OCI-LY7 (cell line): ENCODE measurements around the gene ADARB2. TPM values are rescaled to one million over a fixed set of nuclear protein-coding genes. Genes with fewer than 3 reads are reported as not detected.

Experiments
- BruUV-seq: library from RNA; stranded (reverse); fragments of 400-500 nt; replicated peaks from 2 replicates; lab custom pipeline; 2021; lab: Mats Ljungman, UMichigan
- CTCF ChIA-PET: fragments of 300-600 bp; sonication (Branson Sonifier 250); formaldehyde crosslinking; loops from one replicate; lab custom pipeline; 2022; ENCODE audit warnings: antibody characterized with exemption; ENCODE audit not compliant: unreplicated experiment; lab: Charles Lee
- POLR2A ChIA-PET: fragments of 300-600 bp; sonication (Branson Sonifier 250); formaldehyde crosslinking; loops from one replicate; lab custom pipeline; 2022; ENCODE audit warnings: antibody characterized with exemption; lab: Charles Lee
- DNase-seq: peaks from one replicate; pipeline ENCODE4 v3.0.0-alpha.2; 2015; ENCODE audit warnings: low spot score
- H2AFZ ChIP-seq: fragments of 200-600 bp; sonication (generic), shearing (Covaris generic); 2 replicates; pipeline ENCODE4 v1.6.1; 2014; ENCODE audit warnings: mild to moderate bottlenecking, antibody characterized with exemption, low read length, moderate library complexity
- H3K27ac ChIP-seq: fragments of 200-600 bp; sonication (generic); 2 replicates; pipeline ENCODE4 v1.5.1; 2014; ENCODE audit warnings: mixed run types, low read depth, mild to moderate bottlenecking, moderate library complexity, low read length, inconsistent platforms; ENCODE audit not compliant: poor library complexity, severe bottlenecking
- H3K36me3 ChIP-seq: fragments of 200-600 bp; sonication (generic); 2 replicates; pipeline ENCODE4 v1.6.1; 2014; ENCODE audit warnings: mild to moderate bottlenecking, antibody characterized with exemption, low read length, moderate library complexity, mixed read lengths; ENCODE audit not compliant: insufficient read depth
- H3K4me1 ChIP-seq: fragments of 200-600 bp; sonication (generic); 2 replicates; pipeline ENCODE4 v1.5.1; 2014; ENCODE audit warnings: mild to moderate bottlenecking, low read length; ENCODE audit not compliant: insufficient read depth, poor library complexity, severe bottlenecking
- H3K4me2 ChIP-seq: fragments of 200-600 bp; sonication (generic); 2 replicates; pipeline ENCODE4 v1.6.1; 2014; ENCODE audit warnings: mild to moderate bottlenecking, low read length
- H3K4me3 ChIP-seq: fragments of 200-600 bp; sonication (generic); 2 replicates; pipeline ENCODE4 v1.5.1; 2014; ENCODE audit warnings: mild to moderate bottlenecking, low read depth, low read length; ENCODE audit not compliant: poor library complexity, severe bottlenecking
- H3K79me2 ChIP-seq: fragments of 200-600 bp; sonication (generic); 2 replicates; pipeline ENCODE4 v1.6.1; 2016; ENCODE audit warnings: low read depth, mild to moderate bottlenecking, low read length, moderate library complexity, mixed read lengths; ENCODE audit not compliant: insufficient read depth
- H3K9me2 ChIP-seq: fragments of 200-600 bp; sonication (generic); 2 replicates; pipeline ENCODE4 v1.6.1; 2016; ENCODE audit warnings: mild to moderate bottlenecking, low read length, mixed read lengths; ENCODE audit not compliant: insufficient read depth
- H3K9me3 ChIP-seq: fragments of 200-600 bp; sonication (generic); 2 replicates; pipeline ENCODE4 v1.6.1; 2014; ENCODE audit warnings: mild to moderate bottlenecking, mixed run types, low read length, mixed read lengths
- H4K20me1 ChIP-seq: fragments of 200-600 bp; sonication (generic); 2 replicates; pipeline ENCODE4 v1.6.1; 2014; ENCODE audit warnings: mild to moderate bottlenecking, antibody characterized with exemption, low read length, moderate library complexity, mixed read lengths; ENCODE audit not compliant: insufficient read depth
- EZH2phosphoT487 ChIP-seq: fragments of 200-600 bp; sonication (generic); IDR thresholded peaks from 2 replicates; pipeline ENCODE4 v1.6.1; 2018; ENCODE audit warnings: low read depth, borderline replicate concordance, mild to moderate bottlenecking, mixed run types, antibody characterized with exemption, low read length, moderate library complexity, mixed read lengths
- intact Hi-C: fragments of 100-400 bp; cut with micrococcal nuclease; formaldehyde crosslinking; loops from one replicate; pipeline ENCODE4 v1.10.0; 2022; ENCODE audit not compliant: unreplicated experiment
- total RNA-seq, 2 experiments: library from RNA; depleted of rRNA in 1 of 2; stranded (reverse); fragments of >200 nt in 1 of 2; shearing (Covaris generic) in 1 of 2; gene quantifications; 2 replicates each; pipeline ENCODE4 v1.2.3, GENCODE V29; 2014 to 2022
- TF ChIP-seq, protein P1 (sequence below): fragments of 200-600 bp; sonication (generic); conservative IDR thresholded peaks from 2 replicates; pipeline ENCODE4 v1.5.1; 2014; ENCODE audit warnings: mild to moderate bottlenecking, antibody characterized with exemption, low read length, moderate library complexity, mixed read lengths

ADARB2 gene
- total RNA-seq, 2 experiments from 2014 or later, result 0.03 TPM; not detected in 1

- Histone ChIP-seq H2AFZ (no peak overlapping the region), H3K27ac (no peak overlapping the region), H3K9me3 (no peaks in the 10 kb centered on the region), H3K4me1 (peaks cover 9% of the 10 kb centered on the region), H3K9me2 (no peaks in the 10 kb centered on the region), H3K36me3 (no peaks in the 10 kb centered on the region), H3K79me2 (no peaks in the 10 kb centered on the region), H3K4me2 (peak overlapping the region; percentile 7; the same call in 1 of the 2 replicates), H3K4me3 (no peak overlapping the region), H4K20me1 (no peaks in the 10 kb centered on the region)
- DNase-seq, result peak; percentile 4
- POLR2A ChIA-PET, result no interaction called here
- intact Hi-C loops, result no loop called here
- TF ChIP-seq EZH2phosphoT487, result no peak
- TF ChIP-seq, protein P1, sequence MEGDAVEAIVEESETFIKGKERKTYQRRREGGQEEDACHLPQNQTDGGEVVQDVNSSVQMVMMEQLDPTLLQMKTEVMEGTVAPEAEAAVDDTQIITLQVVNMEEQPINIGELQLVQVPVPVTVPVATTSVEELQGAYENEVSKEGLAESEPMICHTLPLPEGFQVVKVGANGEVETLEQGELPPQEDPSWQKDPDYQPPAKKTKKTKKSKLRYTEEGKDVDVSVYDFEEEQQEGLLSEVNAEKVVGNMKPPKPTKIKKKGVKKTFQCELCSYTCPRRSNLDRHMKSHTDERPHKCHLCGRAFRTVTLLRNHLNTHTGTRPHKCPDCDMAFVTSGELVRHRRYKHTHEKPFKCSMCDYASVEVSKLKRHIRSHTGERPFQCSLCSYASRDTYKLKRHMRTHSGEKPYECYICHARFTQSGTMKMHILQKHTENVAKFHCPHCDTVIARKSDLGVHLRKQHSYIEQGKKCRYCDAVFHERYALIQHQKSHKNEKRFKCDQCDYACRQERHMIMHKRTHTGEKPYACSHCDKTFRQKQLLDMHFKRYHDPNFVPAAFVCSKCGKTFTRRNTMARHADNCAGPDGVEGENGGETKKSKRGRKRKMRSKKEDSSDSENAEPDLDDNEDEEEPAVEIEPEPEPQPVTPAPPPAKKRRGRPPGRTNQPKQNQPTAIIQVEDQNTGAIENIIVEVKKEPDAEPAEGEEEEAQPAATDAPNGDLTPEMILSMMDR, result no peak
- CTCF ChIA-PET, result no interaction called here
- BruUV-seq, result no TSS peak
These were observed 74.8 kb downstream of the ADARB2 start for GRCh38 chr10:1662438-1663025.

DNA sequence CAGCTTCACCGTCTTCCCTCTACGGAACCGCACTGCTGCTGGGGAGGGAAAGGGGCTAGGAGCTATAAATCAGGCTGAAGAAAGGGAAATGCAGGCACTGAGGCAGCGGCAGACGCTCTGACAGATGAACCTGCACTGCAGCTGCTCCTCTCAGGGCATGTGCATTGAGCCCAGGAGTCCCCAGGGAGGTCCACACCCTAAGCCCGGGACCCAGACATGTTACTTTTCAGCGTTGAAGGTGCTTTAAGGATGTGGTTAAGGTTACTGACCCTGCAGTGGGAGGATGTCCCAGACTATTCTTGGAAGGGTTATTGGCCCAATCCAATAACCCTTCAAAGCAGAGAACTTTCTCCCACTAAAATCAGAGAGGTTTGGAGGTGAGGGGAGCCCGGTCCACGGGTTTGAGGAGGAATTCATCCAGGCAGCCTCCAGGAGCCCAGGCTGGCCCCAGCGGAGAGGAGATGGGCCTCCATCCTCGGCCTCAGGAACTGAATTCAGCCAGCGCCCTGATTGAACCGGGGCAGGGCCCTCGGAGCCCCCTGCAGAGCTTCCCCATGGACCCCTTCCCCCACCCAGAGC is 75.4 kb downstream of the ADARB2 start:
- BruUV-seq, result no TSS peak
- H4K20me1 ChIP-seq, result no peaks in the 10 kb centered on the region
- DNase-seq, result peak; percentile 62
- H3K9me2 ChIP-seq, result no peaks in the 10 kb centered on the region
- no peak overlapping the region for H2AFZ ChIP-seq
- ChIA-PET POLR2A (no interaction called here), CTCF (no interaction called here)
- no peaks in the 10 kb centered on the region for H3K79me2 ChIP-seq
- no peak overlapping the region for H3K27ac ChIP-seq
- H3K4me2 ChIP-seq, result peak overlapping the region; percentile 7; the same call in 1 of the 2 replicates
- no peaks in the 10 kb centered on the region for H3K9me3 ChIP-seq
- intact Hi-C loops, result no loop called here
- peaks cover 9% of the 10 kb centered on the region for H3K4me1 ChIP-seq
- no peak overlapping the region for H3K4me3 ChIP-seq
- H3K36me3 ChIP-seq, result no peaks in the 10 kb centered on the region
- TF ChIP-seq EZH2phosphoT487, result no peak
- TF ChIP-seq, protein P1, result no peak

DNA sequence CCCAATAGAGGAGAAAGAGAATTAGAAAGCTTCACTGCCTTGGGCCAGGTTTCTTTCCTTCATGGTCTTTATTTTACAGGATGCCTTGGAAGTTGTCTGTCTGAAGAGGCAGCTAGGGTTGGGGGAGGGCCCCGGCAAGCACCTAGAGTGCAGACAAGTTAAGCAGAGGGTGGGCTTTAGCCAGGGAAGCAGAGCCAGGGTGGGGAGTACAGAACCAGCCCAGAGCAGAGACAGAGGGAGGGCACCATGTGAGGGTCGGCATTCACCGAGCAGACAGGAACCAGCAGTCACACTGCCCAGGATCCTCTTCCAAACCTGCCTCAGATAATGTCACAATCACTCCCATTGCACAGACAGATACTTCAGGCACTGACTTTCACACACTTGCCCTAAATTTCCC is 75.9 kb downstream of the ADARB2 start:
- Histone ChIP-seq H4K20me1 (no peaks in the 10 kb centered on the region), H3K9me2 (no peaks in the 10 kb centered on the region), H2AFZ (no peak overlapping the region), H3K9me3 (no peaks in the 10 kb centered on the region), H3K27ac (no peak overlapping the region), H3K36me3 (no peaks in the 10 kb centered on the region), H3K4me2 (peak overlapping the region; percentile 7; the same call in 1 of the 2 replicates), H3K79me2 (no peaks in the 10 kb centered on the region), H3K4me3 (no peak overlapping the region), H3K4me1 (peaks cover 9% of the 10 kb centered on the region)
- ChIA-PET CTCF (no interaction called here), POLR2A (no interaction called here)
- intact Hi-C loops, result no loop called here
- BruUV-seq, result no TSS peak
- TF ChIP-seq, protein P1, result no peak
- no peak for TF ChIP-seq EZH2phosphoT487
- DNase-seq, result no peak
